Measurements from ENCODE around the gene MVB12B.

The MVB12B gene

DNA sequence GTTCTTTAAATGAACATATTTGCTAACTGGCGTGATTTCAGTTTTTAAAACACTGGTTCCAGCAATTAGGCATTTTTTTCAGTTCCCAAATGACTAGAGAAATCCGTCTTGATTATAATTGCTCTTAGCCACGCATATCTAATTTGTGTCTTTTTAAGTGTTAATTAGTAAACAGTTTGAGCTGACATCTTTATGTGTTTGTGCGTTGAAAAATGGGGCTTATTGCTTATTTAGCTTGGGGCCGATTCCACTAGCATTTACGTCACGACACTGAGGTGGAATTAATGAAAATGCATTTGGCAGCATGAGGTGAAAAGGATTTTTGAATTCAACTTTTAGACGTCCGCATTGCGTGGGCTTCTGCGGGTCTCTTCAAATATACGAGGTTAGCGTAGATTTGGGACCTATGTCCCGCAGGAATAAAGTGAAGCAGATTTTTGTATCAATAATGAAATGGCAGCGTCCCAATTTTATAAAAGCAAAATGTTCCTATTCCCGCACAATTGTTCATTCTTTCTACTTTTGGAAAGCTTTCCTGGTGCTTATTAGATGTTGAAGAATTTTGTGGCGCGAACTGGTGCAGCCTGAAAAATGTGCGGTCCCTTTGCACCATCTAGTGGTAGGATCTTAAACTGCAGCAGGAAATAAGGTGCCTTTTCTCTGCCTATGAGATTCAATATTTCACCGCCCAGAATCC, 164.4 kb downstream of the MVB12B start:
- no peak for DNase-seq (ENCODE audit: low read depth in 2 of 2)

- DNase-seq (ENCODE audit: low read depth in 2 of 2) = no peak
Observed at GRCh38 chr9:126491568-126491879, 164.9 kb downstream of the MVB12B start.

DNA sequence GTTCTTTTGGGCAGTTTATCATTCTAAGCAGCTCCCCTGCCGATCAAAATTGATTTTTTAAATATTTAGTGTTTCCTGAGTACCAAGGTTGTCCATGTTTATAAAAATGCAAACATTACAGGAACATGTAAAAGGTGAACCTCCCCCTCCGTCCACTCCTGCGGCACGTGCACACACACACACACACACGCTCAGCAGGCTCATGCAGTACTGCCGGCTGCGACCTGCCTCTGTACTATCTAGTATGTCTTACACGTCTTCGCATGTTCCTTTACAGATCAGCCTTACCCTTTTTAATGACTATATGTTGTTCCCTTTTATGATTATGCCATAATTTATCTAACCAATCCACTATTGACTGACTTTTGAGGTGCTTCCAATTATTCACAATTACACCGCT, 165.3 kb downstream of the MVB12B start:
- DNase-seq (ENCODE audit: low read depth in 2 of 2) = no peak

GRCh38 chr9:126494264-126494663, 167.6 kb downstream of the MVB12B start:
- no peak for DNase-seq (ENCODE audit: low read depth in 2 of 2)

DNA sequence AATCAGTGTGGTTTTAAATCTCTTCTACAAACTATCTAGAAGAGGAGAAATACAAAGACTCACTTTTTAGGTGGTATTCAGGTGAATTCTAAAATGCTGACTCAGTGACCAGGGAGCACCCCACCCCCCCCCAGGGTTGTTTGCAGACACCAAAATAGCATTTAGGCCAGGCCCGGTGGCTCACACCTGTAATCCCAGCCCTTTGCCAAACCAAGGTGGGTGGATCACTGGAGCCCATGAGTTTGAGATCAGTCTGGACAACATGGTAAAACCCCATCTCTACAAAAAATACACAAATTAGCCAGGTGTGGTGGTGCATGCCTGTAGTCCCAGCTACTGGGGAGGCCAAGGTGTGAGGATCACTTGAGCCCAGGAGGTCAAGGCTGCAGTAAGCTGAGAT, 168.1 kb downstream of the MVB12B start:
- DNase-seq (ENCODE audit: low read depth in 2 of 2) = no peak

DNA sequence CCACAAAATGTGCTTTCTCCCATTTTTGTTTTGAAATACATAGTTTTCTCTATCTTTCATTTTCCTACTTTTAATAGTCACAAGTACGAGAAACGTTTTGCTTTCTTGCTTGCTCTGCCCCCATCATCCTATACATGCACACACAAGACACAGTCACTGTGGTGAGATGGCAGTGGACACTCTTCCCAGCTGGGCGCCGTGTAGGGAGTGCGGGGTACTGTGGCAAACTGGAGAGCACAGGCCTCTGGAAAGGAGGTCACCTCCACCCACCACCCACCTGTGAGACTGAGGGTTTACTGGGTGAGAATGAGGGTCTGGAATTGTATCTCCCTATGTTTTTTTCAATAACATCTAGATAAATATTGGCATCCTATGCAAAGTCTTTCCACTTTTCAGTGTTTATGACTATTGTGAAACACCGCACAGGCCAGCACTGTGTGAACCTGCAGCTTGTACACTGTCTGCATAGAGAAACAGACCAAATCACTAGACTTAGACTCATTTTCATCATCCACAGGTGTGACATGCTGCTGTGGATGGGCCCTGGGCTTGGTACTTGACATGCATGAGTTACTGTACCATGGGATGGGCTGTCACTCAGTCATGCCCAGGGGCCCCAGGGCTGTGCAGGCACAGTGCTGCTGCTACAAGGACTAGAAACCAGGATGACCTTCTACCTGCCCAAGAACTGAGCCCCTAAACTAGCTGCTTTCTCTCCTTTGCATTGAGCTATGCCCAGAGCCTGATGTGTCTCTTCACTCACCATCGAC, 169.0 kb downstream of the MVB12B start:
- no peak for DNase-seq (ENCODE audit: low read depth in 2 of 2)

- DNase-seq (ENCODE audit: low read depth in 2 of 2) = no peak
Observed at GRCh38 chr9:126496181-126496576, 169.6 kb downstream of the MVB12B start.

GRCh38 chr9:126496781-126497659, 170.4 kb downstream of the MVB12B start:
- no peak for DNase-seq (ENCODE audit: low read depth in 2 of 2)

GRCh38 chr9:126497660-126498275, 171.1 kb downstream of the MVB12B start:
- no peak for DNase-seq (ENCODE audit: low read depth in 2 of 2)

- no peak for DNase-seq (ENCODE audit: low read depth in 2 of 2)
Observed at GRCh38 chr9:126498331-126498730, 171.7 kb downstream of the MVB12B start.

DNA sequence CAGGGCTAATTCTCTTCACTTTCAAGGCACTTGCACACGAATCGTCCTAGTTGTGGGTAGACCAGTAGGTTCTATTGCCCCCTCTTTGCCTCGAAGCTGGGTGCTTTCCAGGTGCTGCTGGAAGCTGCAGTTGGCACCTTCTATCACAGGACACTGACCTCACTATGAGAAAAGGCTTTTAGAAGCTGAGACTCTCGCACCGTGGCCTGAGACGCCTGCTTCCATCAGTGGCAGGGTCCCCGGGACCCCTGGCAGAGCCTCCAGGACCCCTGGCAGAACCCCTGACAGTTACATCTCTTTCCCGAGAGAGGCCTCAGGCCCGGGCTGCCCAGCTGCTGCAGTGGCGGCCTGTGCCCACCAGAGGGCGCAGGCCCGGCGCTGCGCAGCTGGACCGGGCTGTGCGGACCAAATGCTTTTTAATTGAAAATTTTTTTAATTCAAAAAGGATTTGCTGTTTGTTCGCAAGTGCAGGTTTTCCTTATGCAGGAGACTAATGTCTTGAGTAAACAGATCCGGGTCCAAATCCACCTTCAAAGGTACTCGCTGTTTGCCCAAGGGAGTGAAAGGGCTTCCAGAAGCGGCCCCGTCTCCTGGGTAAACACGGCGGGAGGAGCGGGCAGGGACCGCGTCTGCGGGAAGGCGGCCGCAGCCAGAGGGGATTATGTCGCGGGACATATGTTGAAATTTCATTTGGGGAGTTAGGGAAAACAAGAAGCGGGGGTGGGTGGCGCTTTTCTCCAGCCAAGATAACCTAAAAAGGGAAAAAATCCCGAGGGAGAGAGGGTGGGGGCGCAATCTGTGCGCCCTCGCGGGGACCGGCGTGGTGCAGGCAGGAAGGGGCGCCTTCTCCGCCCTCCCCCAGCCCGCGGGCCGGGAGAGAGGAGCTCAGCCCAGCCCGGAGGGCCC, 172.6 kb downstream of the MVB12B start:
- DNase-seq (ENCODE audit: low read depth in 2 of 2) = peak in 1 of 2 donors; percentile 28

GRCh38 chr9:126499911-126500599, 173.4 kb downstream of the MVB12B start:
- DNase-seq (ENCODE audit: low read depth in 2 of 2) = no peak

GRCh38 chr9:126500600-126501382, 174.2 kb downstream of the MVB12B start:
- DNase-seq (ENCODE audit: low read depth in 2 of 2) = peak; percentile 51 to 55

GRCh38 chr9:126501383-126502331, 175.0 kb downstream of the MVB12B start:
- DNase-seq (ENCODE audit: low read depth in 2 of 2) = no peak

DNA sequence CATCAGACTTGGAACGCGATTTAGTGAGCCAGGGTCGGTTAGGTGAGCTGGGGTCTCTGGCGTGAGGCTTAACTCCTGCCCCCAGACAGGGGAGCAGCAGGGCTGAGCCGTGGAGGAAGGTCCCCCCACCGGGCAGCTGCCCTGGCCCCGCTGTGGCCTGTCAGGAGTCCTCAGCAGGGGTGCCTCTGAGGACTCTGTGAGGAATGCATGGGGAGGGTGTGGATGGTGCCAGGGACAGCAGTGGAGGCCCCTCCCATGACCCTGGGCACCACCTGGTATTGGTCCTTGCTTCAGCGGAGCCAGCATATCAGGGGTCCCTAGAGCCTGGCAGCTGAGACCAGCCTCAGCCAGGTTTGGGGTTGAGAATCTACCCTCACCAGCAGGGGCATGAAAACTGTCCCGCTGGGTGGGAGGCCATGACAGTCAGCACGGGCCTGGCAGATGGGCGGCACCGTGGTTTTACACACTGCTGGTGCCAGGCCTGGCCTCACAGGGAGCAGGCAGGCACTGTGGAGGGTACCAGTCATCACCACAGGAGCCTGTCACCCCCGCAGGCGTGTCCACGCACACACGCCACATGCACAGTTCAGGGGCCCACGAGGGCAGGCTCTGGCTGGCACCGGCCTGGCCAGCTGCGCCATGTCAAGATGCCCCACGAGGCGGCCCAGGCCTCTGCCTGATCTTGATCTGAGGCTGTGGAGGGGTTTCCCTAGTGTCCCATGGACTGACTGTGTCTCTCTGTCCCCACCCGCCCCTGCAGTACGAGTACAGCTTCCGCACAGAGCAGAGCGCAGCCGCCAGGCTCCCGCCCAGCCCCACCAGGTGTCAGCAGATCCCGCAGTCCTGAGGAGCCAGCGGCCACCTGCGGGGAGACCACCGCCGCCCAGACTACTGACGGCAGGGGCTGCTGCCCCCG, 176.0 kb downstream of the MVB12B start:
- DNase-seq (ENCODE audit: low read depth in 2 of 2) = no peak

GRCh38 chr9:126503333-126504085, 176.9 kb downstream of the MVB12B start:
- DNase-seq (ENCODE audit: low read depth in 2 of 2) = no peak

All from stimulated activated CD8-positive, alpha-beta memory T cell treated with anti-CD3 and anti-CD28 coated beads, Interleukin-2, amount 100 ng/mL, for 48 hours (primary cell).